Prostate gland (tissue), 2 donors: Measurements from ENCODE around the gene LGALS13.

Source experiments
- CTCF ChIP-seq, 4 experiments: fragments of 200-600 bp in 2 of 4; fragments of 450-650 bp in 2 of 4; sonication (generic) in 2 of 4; IDR thresholded peaks; 1 replicate in 3 of 4; 2 replicates in 1 of 4; pipeline ENCODE4 v1.5.1; 2016 to 2019; ENCODE audit warnings: antibody characterized with exemption in 4 of 4, mild to moderate bottlenecking in 2 of 4, moderate library complexity in 2 of 4
- POLR2AphosphoS5 ChIP-seq: sonication (generic); formaldehyde crosslinking; IDR thresholded peaks from one replicate; pipeline ENCODE4 v1.6.1; 2017; ENCODE audit warnings: antibody characterized with exemption

- peak; percentile 67 for TF ChIP-seq POLR2AphosphoS5
- TF ChIP-seq CTCF (IDR thresholded peaks at IDR 0.05): no peak
These were observed 44.3 kb upstream of the LGALS13 start for GRCh38 chr19:39557811-39558623.
